Measurements from ENCODE around the gene SPAAR.

SPAAR gene

GRCh38 chr9:35945341-35946018 lies 36.2 kb downstream of the SPAAR start:
- in situ Hi-C loops (cut with HindIII; ENCODE audit: low sequenced_read_pairs): no loop called here

- in situ Hi-C loops (cut with HindIII; ENCODE audit: low sequenced_read_pairs): no loop called here
Measured at GRCh38 chr9:35948451-35948850, 39.2 kb downstream of the SPAAR start.

DNA sequence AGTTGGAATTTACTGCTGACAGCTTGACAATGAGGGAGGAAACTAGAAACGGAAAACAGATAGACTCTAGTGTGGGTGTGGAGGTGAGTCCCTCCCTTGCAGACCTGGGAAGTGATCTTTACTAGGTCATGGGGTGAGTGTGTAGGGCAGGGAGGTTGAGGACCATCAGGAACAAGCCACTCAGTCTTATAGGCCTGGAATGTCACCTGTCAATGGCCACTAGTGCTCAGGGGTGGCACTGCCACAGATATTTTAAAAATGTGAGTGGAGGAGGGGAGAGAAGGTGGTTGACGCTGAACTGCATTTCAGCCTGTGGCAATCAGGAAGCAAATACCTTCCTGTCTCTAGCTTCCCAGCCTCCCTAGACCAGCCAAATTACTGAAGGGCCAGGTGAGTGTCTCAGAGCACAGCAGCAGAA lies 39.6 kb downstream of the SPAAR start:
- in situ Hi-C loops (cut with HindIII; ENCODE audit: low sequenced_read_pairs): no loop called here

- in situ Hi-C loops (cut with HindIII; ENCODE audit: low sequenced_read_pairs): no loop called here
Measured at GRCh38 chr9:35951736-35952135, 42.4 kb downstream of the SPAAR start.

DNA sequence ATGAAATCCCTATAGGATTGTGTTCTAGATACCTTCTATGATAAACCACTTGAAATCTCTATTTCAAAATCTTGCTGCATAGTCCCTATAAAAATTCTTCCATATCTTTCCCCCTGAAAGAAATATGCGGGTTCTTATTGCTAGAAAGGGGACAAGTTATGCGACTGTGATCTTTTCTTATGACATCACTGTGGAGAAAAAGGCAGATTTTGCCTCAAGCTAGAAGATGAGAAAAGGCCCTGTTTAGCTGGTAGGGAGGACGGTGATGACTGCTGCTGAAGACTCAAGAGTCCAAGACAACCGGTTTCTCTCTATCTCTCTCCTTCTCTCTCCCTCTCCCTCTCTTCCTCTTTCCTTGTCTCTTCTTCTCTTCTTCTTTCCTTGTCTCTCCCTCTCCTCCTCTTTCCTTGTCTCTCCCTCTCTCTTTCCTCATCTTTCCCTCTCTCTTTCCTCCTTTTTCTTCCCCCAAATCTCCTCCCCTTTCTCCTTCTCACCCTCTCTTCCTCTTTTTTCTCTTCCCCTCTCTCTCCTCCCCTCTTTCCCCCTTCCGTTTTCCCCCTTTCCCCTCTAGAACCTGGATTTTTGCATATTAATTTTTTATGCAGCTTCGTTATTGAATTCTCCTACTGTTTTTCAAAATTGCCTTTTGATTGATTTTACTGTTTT lies 43.4 kb downstream of the SPAAR start:
- in situ Hi-C loops (cut with HindIII; ENCODE audit: low sequenced_read_pairs): no loop called here

GRCh38 chr9:35954942-35955546 lies 45.8 kb downstream of the SPAAR start:
- in situ Hi-C loops (cut with HindIII; ENCODE audit: low sequenced_read_pairs): no loop called here

- in situ Hi-C loops (cut with HindIII; ENCODE audit: low sequenced_read_pairs): no loop called here
Measured at GRCh38 chr9:35956651-35957050, 47.4 kb downstream of the SPAAR start.

GRCh38 chr9:35958104-35958837 lies 49.0 kb downstream of the SPAAR start, which contains the start of gene OR2S2:
OR2S2 (minus strand) TSS chr9:35958154; CDS start chr9:35958098, 56 bp downstream.
- in situ Hi-C loops (cut with HindIII; ENCODE audit: low sequenced_read_pairs): no loop called here

DNA sequence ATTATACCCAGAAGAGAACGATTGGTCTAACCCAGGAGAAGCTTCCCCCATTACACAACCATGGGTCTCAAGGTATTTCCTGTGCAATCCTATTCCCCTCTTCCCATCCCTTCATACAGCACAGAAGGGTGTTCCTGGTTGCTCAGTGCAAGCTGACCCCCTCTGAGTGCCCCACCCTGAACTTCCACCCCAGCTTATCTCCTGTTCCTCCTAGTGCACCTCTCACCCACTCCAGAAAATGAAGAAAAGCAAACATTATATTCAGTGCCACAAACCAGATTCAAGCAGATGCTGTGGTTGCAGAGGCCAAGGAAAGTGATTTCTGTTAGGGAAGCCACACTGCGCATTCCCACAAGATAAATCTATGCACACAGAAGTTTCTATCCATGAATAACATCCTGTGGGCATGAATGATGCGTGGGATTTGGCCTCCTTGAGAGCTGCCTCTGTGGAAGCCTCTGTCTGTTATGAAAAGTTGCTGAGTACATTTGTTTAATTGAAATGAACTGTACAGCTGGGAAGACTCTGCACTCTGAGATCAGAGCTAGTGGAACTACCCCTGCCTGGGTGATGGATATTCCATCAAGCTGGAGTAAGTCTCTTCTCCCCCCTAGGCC lies 50.9 kb downstream of the SPAAR start:
- in situ Hi-C loops (cut with HindIII; ENCODE audit: low sequenced_read_pairs): loop anchor here (10.0 kb wide), 1 partner anchor 65 kb away; no protein-coding TSS in a partner anchor
